ENCODE measurements around the gene STK39.

STK39 gene

GRCh38 chr2:167972746-167973145 lies 274.6 kb downstream of the STK39 start:
- H4K8ac ChIP-seq (ENCODE audit: low read depth, low read length): no peak overlapping the region
- no peak overlapping the region for H3K4ac ChIP-seq (ENCODE audit: low read depth, low read length)
- no peak overlapping the region for H2AK5ac ChIP-seq (ENCODE audit: low read length)
- no peak overlapping the region for H2BK15ac ChIP-seq (replicated peaks; ENCODE audit: low read depth)
- no peaks in the 10 kb centered on the region for H3K36me3 ChIP-seq (ENCODE audit: control insufficient read depth, insufficient read depth, low read length)
- no peaks in the 10 kb centered on the region for H3K79me2 ChIP-seq (ENCODE audit: control insufficient read depth, insufficient read depth, low read length)
- DNase-seq: no peak
- no peak overlapping the region for H3K9ac ChIP-seq (ENCODE audit: low read length)
- no peaks in the 10 kb centered on the region for H3K4me1 ChIP-seq (ENCODE audit: control insufficient read depth, low read depth, low read length)
- H3K4me3 ChIP-seq (ENCODE audit: low read length): no peak overlapping the region
- H3K27me3 ChIP-seq (ENCODE audit: insufficient read depth, low read length, poor library complexity): no peaks in the 10 kb centered on the region
- no peak overlapping the region for H2BK120ac ChIP-seq (ENCODE audit: low read depth, low read length)
- no peak overlapping the region for H3K56ac ChIP-seq (ENCODE audit: low read length)
- H3K27ac ChIP-seq (ENCODE audit: low read depth, low read length): no peak overlapping the region
- no peak overlapping the region for H3K4me2 ChIP-seq (ENCODE audit: low read length)
- no peak overlapping the region for H3K18ac ChIP-seq (ENCODE audit: low read length)
- no peak overlapping the region for H3K23ac ChIP-seq (ENCODE audit: low read length)
- no peaks in the 10 kb centered on the region for H3K79me1 ChIP-seq (ENCODE audit: low read length)
- no peak overlapping the region for H2BK5ac ChIP-seq (ENCODE audit: low read length)
- H4K5ac ChIP-seq (ENCODE audit: low read length): no peak overlapping the region

- H4K8ac ChIP-seq (ENCODE audit: low read depth, low read length): no peak overlapping the region
- no peak overlapping the region for H3K4ac ChIP-seq (ENCODE audit: low read depth, low read length)
- H3K4me1 ChIP-seq (ENCODE audit: control insufficient read depth, low read depth, low read length): no peaks in the 10 kb centered on the region
- no peak overlapping the region for H4K5ac ChIP-seq (ENCODE audit: low read length)
- H3K79me1 ChIP-seq (ENCODE audit: low read length): no peaks in the 10 kb centered on the region
- peak overlapping the region; percentile 25 for H3K4me3 ChIP-seq (ENCODE audit: low read length)
- no CpG with 5 or more reads among the region's 1 CpG for WGBS (ENCODE audit: extremely low coverage, insufficient coverage, low lambda C conversion rate)
- no peak overlapping the region for H2BK120ac ChIP-seq (ENCODE audit: low read depth, low read length)
- no peak overlapping the region for H3K4me2 ChIP-seq (ENCODE audit: low read length)
- H2BK15ac ChIP-seq (replicated peaks; ENCODE audit: low read depth): no peak overlapping the region
- no peak overlapping the region for H3K23ac ChIP-seq (ENCODE audit: low read length)
- H3K27me3 ChIP-seq (ENCODE audit: insufficient read depth, low read length, poor library complexity): no peaks in the 10 kb centered on the region
- DNase-seq: no peak
- no peak overlapping the region for H3K56ac ChIP-seq (ENCODE audit: low read length)
- H3K18ac ChIP-seq (ENCODE audit: low read length): no peak overlapping the region
- no peaks in the 10 kb centered on the region for H3K79me2 ChIP-seq (ENCODE audit: control insufficient read depth, insufficient read depth, low read length)
- no peak overlapping the region for H3K9ac ChIP-seq (ENCODE audit: low read length)
- H2BK5ac ChIP-seq (ENCODE audit: low read length): no peak overlapping the region
- H3K27ac ChIP-seq (ENCODE audit: low read depth, low read length): no peak overlapping the region
- H3K36me3 ChIP-seq (ENCODE audit: control insufficient read depth, insufficient read depth, low read length): no peaks in the 10 kb centered on the region
- H2AK5ac ChIP-seq (ENCODE audit: low read length): no peak overlapping the region
Measured at GRCh38 chr2:167972020-167972419, 275.4 kb downstream of the STK39 start.

DNA sequence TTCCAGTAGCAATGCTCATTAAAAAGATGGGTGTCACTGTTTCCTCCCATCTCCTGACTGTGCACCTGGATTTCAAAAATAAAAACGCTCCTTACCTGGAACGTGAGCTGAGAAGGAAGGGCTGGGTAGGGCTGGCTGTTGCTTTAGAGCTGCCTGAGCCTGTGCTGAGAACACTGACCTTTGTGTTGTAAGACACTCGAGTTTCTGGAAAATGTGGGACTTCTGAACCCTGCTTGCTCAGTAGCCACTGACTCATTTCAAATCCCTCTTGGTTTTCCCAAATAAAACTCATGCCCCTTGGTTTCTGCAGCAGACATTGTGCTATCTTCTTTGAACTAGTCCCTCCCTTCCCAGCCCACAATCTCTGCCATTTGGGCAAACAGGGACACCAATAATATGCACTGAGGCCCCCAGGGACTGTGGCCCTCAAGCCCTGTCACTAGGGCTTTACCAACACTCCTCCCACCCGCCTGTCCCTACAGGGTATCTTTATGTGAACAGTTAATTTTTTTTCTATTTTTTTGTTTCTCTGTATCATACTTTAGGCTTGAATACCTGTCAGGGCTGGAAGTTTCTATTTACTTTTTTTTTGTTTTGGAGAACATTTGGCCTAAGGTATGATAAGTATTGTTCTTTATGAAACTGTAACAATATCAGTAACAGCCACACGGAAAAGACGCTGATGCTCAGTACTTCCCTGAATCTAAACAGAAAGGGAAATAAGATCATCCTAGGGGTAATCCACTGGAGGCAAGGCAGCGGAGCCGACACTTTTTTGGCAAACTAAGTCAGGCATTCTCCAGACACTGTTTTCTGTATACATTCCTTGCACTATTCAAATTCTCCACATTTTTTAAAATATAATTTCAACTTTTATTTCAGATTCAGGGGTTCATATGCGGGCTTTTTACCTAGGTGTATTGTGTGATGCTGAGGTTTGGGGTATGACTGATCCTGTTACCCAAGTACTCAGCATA lies 280.2 kb downstream of the STK39 start:
- Histone ChIP-seq H3K27me3 (ENCODE audit: insufficient read depth, low read length, poor library complexity) (no peaks in the 10 kb centered on the region), H3K4ac (ENCODE audit: low read depth, low read length) (no peak overlapping the region), H3K4me2 (ENCODE audit: low read length) (no peak overlapping the region), H2BK5ac (ENCODE audit: low read length) (no peak overlapping the region), H2AK5ac (ENCODE audit: low read length) (no peak overlapping the region), H3K18ac (ENCODE audit: low read length) (no peak overlapping the region), H3K27ac (ENCODE audit: low read depth, low read length) (no peak overlapping the region), H3K4me1 (ENCODE audit: control insufficient read depth, low read depth, low read length) (no peaks in the 10 kb centered on the region), H3K56ac (ENCODE audit: low read length) (no peak overlapping the region), H3K79me2 (ENCODE audit: control insufficient read depth, insufficient read depth, low read length) (no peaks in the 10 kb centered on the region), H3K79me1 (ENCODE audit: low read length) (no peaks in the 10 kb centered on the region), H3K4me3 (ENCODE audit: low read length) (no peak overlapping the region), H3K36me3 (ENCODE audit: control insufficient read depth, insufficient read depth, low read length) (no peaks in the 10 kb centered on the region), H4K5ac (ENCODE audit: low read length) (no peak overlapping the region), H3K9ac (ENCODE audit: low read length) (no peak overlapping the region), H3K23ac (ENCODE audit: low read length) (no peak overlapping the region), H4K8ac (ENCODE audit: low read depth, low read length) (no peak overlapping the region), H2BK15ac (replicated peaks; ENCODE audit: low read depth) (no peak overlapping the region), H2BK120ac (ENCODE audit: low read depth, low read length) (no peak overlapping the region)
- no peak for DNase-seq
- WGBS (ENCODE audit: extremely low coverage, insufficient coverage, low lambda C conversion rate): no CpG with 5 or more reads among the region's 9 CpGs

DNA sequence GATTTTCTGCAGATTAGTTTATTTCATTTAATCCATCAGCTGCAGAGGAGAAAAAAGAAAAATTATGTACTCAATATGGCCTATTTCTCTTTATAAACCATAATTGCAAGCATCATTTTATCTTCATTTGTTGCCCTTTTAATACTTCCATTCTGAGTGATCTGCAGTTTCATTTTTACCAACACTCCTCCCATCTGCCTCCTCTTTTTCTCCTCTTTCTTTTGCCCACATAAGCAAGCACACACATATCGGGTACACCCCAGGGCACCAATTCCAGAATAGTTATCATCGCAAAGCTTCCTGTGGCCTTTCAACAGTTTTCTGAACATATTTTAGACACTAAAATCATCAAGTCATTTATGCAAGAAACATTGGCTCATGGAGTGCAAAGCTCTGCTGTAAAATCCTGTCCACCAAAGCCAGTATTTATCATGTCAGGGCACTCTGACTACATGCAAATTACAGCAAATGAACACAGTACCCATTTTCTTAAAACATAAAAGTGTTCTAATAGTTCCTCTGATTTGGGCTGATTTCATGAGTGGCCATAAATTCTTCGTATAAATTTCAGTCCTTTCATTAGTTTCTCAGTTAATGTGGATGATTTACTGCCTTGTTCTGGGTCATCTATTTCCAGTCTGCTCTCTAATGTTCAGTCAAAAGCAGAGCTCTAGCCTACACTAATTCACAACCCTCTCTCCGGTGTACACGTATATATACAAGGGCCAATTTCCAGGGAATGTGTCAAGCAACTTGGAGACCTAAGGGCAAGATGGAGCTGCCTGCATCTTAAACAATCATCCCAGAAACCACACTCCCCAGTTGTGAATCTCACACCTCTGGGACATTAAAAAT lies 281.3 kb downstream of the STK39 start:
- no peaks in the 10 kb centered on the region for H3K79me2 ChIP-seq (ENCODE audit: control insufficient read depth, insufficient read depth, low read length)
- no peak overlapping the region for H3K27ac ChIP-seq (ENCODE audit: low read depth, low read length)
- no peak overlapping the region for H3K18ac ChIP-seq (ENCODE audit: low read length)
- no peaks in the 10 kb centered on the region for H3K36me3 ChIP-seq (ENCODE audit: control insufficient read depth, insufficient read depth, low read length)
- H3K4me2 ChIP-seq (ENCODE audit: low read length): no peak overlapping the region
- WGBS (ENCODE audit: extremely low coverage, insufficient coverage, low lambda C conversion rate): no CpG with 5 or more reads among the region's 5 CpGs
- no peak overlapping the region for H2AK5ac ChIP-seq (ENCODE audit: low read length)
- no peak overlapping the region for H2BK15ac ChIP-seq (replicated peaks; ENCODE audit: low read depth)
- no peak overlapping the region for H3K4me3 ChIP-seq (ENCODE audit: low read length)
- H3K4me1 ChIP-seq (ENCODE audit: control insufficient read depth, low read depth, low read length): peaks cover 2% of the 10 kb centered on the region
- H4K5ac ChIP-seq (ENCODE audit: low read length): no peak overlapping the region
- no peaks in the 10 kb centered on the region for H3K79me1 ChIP-seq (ENCODE audit: low read length)
- H3K56ac ChIP-seq (ENCODE audit: low read length): no peak overlapping the region
- H4K8ac ChIP-seq (ENCODE audit: low read depth, low read length): no peak overlapping the region
- DNase-seq: no peak
- no peak overlapping the region for H3K9ac ChIP-seq (ENCODE audit: low read length)
- H2BK5ac ChIP-seq (ENCODE audit: low read length): no peak overlapping the region
- H3K4ac ChIP-seq (ENCODE audit: low read depth, low read length): no peak overlapping the region
- H2BK120ac ChIP-seq (ENCODE audit: low read depth, low read length): no peak overlapping the region
- H3K27me3 ChIP-seq (ENCODE audit: insufficient read depth, low read length, poor library complexity): no peaks in the 10 kb centered on the region
- H3K23ac ChIP-seq (ENCODE audit: low read length): no peak overlapping the region

DNA sequence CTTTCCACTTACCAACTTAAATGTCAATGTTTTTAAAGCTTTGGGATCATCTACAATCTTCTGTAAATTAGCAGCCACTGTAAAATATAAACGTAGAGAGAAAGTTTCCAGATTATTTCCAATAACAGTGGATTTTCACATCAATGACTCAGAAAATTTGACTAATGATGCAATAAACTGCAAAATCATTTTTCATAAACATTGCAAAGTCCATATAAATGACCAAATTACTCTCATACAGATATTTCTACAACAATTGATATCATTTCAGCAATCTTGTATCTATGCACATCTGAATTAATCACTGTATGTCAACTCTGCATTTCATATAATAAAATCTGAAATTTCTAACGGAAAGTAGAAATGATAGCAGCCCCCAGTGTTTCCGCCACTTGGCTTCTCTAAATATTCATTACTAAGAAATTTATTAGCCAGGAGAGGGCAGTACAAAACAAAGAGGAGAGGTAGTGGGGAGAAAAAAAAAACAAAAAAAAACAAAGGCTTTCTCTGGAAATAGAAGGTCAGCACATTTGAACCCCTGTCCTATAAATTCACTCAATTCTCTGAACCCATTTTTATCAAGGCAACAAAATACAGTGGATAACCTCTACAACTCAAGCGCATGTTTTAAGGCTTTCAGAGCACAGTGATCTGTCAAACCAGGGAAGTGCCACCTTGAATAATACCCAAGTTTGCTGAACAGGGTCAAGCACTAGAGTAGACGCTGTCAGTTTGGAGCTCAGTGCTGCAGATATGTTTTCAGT lies 282.6 kb downstream of the STK39 start:
- H3K4me2 ChIP-seq (ENCODE audit: low read length): no peak overlapping the region
- H2AK5ac ChIP-seq (ENCODE audit: low read length): no peak overlapping the region
- H2BK120ac ChIP-seq (ENCODE audit: low read depth, low read length): no peak overlapping the region
- H3K56ac ChIP-seq (ENCODE audit: low read length): no peak overlapping the region
- no peak overlapping the region for H2BK15ac ChIP-seq (replicated peaks; ENCODE audit: low read depth)
- no CpG with 5 or more reads among the region's 5 CpGs for WGBS (ENCODE audit: extremely low coverage, insufficient coverage, low lambda C conversion rate)
- H3K18ac ChIP-seq (ENCODE audit: low read length): no peak overlapping the region
- peak; percentile 35 for DNase-seq
- H3K27ac ChIP-seq (ENCODE audit: low read depth, low read length): no peak overlapping the region
- H3K27me3 ChIP-seq (ENCODE audit: insufficient read depth, low read length, poor library complexity): no peaks in the 10 kb centered on the region
- H3K4ac ChIP-seq (ENCODE audit: low read depth, low read length): no peak overlapping the region
- H3K9ac ChIP-seq (ENCODE audit: low read length): no peak overlapping the region
- no peaks in the 10 kb centered on the region for H3K36me3 ChIP-seq (ENCODE audit: control insufficient read depth, insufficient read depth, low read length)
- H3K4me1 ChIP-seq (ENCODE audit: control insufficient read depth, low read depth, low read length): peaks cover 5% of the 10 kb centered on the region
- H3K23ac ChIP-seq (ENCODE audit: low read length): no peak overlapping the region
- H3K4me3 ChIP-seq (ENCODE audit: low read length): no peak overlapping the region
- H2BK5ac ChIP-seq (ENCODE audit: low read length): no peak overlapping the region
- no peaks in the 10 kb centered on the region for H3K79me2 ChIP-seq (ENCODE audit: control insufficient read depth, insufficient read depth, low read length)
- H4K8ac ChIP-seq (ENCODE audit: low read depth, low read length): no peak overlapping the region
- no peaks in the 10 kb centered on the region for H3K79me1 ChIP-seq (ENCODE audit: low read length)
- H4K5ac ChIP-seq (ENCODE audit: low read length): no peak overlapping the region
